Measurements from ENCODE around the gene LIME1.

LIME1 gene, protein sequence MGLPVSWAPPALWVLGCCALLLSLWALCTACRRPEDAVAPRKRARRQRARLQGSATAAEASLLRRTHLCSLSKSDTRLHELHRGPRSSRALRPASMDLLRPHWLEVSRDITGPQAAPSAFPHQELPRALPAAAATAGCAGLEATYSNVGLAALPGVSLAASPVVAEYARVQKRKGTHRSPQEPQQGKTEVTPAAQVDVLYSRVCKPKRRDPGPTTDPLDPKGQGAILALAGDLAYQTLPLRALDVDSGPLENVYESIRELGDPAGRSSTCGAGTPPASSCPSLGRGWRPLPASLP

GRCh38 chr20:63735859-63736718 lies at the start of gene LIME1:
LIME1 (plus strand) TSS chr20:63736664; CDS start chr20:63737550, 886 bp downstream.
- DNase-seq, result no peak

DNA sequence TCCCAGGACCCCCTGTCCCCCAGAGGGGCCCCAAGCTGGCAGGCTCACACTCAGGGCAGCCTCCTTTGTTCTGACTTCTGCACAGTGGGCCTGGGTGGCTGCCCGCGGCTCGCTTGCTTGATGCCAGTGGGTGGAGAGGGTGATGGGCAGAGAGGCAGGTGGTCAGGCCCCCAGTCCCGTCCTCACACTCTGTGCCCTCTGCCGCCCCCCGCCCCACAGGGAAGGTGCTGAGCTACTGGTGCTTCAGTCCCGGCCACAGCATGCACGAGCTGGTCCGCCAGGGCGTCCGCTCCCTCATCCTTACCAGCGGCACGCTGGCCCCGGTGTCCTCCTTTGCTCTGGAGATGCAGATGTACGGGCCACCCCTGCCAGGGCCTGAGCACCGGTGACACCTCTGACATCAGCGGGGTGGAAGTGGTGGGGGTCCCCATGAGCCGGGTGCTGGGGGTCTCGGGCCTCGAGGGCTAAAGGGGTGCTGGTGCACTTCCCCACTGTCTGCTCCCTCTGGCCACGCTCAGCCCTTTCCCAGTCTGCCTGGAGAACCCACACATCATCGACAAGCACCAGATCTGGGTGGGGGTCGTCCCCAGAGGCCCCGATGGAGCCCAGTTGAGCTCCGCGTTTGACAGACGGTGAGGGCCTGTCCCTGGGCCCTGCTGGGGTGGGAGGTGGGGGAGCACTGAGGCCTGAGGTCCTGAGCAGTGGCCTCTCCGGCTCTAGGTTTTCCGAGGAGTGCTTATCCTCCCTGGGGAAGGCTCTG lies 48.9 kb upstream of the LIME1 start:
- no peak for DNase-seq

DNA sequence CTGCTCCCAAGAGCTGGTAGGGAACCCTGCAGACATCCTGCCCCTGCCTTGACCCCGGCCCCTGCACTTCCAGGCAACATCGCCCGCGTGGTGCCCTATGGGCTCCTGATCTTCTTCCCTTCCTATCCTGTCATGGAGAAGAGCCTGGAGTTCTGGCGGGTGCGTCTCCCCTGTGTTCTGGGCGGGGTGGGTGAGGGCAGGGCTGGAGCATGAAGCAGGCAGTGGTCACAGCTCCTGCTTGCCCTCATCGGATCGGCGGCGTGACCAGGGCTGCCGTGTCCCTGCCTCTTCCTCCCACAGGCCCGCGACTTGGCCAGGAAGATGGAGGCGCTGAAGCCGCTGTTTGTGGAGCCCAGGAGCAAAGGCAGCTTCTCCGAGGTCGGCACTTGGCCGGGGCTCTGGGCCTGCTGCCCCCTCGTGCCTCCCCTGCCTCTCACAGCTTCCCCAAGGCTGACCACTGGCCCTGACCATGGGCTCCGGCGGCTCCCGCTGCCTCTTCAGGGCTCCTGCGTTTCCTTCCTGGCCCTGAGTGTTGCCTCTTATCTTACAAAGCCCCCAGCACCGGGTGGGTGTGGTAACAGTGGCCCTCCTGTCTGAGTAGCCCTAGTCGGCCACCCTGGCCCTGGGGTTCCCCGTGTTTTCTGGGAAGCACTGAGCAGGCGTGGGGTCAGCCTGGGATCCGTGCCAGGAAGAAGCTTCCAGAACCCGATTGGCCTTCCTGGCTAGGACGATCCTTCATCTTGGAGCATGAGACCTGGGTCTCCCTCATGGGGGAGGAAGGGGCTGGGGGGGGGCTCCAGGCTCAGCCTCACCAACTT lies 48.0 kb upstream of the LIME1 start:
- peak; percentile 27 for DNase-seq

GRCh38 chr20:63689046-63690002 lies 47.1 kb upstream of the LIME1 start:
- peak; percentile 40 for DNase-seq

DNA sequence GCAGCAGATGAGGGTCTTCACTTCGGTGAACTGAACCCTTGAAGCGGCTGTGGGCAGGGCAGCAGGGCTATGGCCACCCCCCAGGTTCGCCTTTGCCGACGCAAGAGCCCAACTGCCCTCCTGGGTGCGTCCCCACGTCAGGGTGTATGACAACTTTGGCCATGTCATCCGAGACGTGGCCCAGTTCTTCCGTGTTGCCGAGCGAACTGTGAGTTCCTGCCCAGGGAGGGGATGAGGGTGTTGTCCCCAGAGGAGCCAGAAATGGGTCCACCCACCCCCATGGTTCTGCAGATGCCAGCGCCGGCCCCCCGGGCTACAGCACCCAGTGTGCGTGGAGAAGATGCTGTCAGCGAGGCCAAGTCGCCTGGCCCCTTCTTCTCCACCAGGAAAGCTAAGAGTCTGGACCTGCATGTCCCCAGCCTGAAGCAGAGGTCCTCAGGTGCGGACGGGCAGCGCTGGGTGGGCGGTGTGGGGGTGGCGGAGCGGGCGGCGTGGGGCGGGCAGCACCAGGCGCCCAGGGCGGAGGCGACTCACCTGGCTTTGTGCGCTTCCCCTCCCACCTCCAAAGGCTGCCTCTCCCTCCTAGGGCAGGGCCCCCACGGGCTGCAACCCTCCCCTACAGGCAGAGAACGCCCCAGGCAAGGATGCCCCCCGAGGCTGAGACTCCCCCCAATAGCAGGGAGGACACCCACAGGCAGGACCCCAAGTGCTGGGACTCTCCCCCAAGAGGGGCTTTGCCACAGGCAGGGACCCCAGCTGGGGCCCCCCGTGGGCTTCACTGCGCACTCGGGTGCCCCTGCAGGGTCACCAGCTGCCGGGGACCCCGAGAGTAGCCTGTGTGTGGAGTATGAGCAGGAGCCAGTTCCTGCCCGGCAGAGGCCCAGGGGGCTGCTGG lies 46.2 kb upstream of the LIME1 start:
- peak; percentile 26 for DNase-seq

DNA sequence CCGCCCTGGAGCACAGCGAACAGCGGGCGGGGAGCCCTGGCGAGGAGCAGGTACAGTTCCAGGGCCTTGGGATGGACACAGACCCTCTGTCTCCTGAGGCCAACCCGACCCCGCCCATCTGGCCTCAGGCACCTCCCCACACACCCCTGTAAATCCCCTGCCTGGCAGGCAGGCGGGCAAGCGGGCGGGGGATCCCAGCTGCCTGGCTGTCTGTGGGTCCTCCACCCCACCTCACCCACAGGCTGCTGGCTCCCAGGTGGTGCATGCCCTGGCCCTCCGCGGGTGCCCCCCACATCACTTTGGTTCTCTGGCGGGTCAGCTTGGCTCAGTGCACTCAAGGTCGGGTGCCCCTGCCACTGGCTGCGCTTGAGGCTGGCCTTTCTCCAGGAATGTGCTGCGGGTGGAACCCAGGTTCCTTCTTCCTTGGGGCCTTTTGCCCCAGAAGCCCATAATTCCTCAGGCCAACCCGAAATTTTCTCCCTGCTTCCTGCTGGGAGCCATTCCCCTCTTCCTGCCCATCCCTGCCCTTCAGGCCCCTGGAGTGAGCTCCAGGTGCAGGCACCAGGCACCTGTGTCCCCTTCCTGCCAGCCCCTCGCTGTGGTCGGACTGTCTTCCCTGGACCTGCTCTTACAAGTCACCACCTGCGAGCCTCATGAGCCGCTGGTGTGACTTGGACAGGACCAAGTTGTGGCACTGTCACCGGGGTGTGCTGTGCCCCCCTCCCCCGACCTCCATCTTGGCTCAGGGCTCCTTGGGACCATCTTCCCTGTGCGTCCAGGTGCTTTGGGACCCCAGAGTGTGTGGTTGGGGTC lies 45.4 kb upstream of the LIME1 start:
- peak; percentile 42 for DNase-seq

GRCh38 chr20:63691711-63692435 lies 44.6 kb upstream of the LIME1 start:
- DNase-seq, result peak; percentile 30

GRCh38 chr20:63692436-63693082 lies 43.9 kb upstream of the LIME1 start:
- DNase-seq, result peak; percentile 47

GRCh38 chr20:63693083-63693732 lies 43.3 kb upstream of the LIME1 start:
- DNase-seq, result no peak

DNA sequence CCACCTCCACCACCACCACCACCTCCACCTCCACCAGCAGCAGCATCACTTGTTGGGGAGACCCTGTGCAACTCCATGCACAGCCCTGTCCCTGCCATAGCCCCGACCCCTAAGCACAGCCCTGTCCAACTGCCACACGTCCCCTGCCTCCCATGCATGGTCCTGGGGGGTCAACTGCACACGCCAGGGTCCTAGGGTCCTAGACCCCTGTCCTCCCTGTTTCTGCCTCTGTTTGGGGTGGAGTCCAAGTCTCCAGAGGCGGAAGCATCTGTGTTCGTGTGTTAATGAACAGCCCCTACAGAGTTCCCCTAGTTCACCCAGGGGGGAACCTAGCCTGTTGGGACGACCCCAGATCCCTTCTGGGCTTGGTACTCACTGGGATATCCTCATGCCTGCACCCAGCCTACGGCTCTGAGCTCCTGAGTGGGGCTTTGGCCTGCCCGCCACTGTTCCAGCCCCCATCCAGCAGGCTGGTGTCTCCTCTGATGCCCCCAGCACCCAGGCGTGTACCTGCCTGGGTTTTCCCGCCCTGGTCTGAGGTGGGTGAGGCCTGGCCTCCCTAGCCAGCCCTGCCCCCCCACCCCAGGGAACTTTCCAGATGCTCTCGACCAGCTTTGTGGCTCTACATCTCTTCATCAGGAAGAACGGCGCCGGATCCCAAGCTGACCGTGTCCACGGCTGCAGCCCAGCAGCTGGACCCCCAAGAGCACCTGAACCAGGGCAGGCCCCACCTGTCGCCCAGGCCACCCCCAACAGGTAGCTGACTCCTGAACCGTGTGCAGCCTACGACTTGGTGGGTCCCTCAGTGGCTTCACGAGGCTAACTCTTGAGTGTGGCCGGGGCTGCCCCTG lies 42.5 kb upstream of the LIME1 start:
- DNase-seq, result peak; percentile 28

GRCh38 chr20:63694584-63695423 lies 41.7 kb upstream of the LIME1 start:
- peak; percentile 37 for DNase-seq

DNA sequence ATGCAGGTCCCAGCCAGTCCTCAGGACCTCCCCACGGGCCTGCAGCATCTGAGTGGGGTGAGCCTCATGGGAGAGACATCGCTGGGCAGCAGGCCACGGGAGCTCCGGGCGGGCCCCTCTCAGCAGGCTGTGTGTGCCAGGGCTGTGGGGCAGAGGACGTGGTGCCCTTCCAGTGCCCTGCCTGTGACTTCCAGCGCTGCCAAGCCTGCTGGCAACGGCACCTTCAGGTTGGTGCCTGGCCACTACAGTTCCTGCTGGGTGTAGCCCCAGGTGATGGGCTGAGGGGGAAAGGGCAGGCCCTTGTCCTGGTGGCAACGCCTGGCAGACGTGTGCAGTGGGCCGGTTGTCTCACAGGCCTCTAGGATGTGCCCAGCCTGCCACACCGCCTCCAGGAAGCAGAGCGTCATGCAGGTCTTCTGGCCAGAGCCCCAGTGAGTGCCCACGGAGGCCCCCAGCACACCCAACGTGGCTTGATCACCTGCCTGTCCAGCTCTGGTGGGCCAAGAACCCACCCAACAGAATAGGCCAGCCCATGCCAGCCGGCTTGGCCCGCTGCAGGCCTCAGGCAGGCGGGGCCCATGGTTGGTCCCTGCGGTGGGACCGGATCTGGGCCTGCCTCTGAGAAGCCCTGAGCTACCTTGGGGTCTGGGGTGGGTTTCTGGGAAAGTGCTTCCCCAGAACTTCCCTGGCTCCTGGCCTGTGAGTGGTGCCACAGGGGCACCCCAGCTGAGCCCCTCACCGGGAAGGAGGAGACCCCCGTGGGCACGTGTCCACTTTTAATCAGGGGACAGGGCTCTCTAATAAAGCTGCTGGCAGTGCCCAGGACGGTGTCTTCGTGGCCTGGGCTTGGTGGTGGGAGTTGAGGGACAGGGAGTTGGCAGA lies 40.8 kb upstream of the LIME1 start:
- peak; percentile 27 for DNase-seq

GRCh38 chr20:63696306-63696627 lies 40.2 kb upstream of the LIME1 start:
- peak; percentile 46 for DNase-seq

- no peak for DNase-seq
Measured at GRCh38 chr20:63696628-63697356, 39.7 kb upstream of the LIME1 start, which contains the start of gene TNFRSF6B. TNFRSF6B (plus strand) TSS chr20:63696652; CDS start chr20:63696768, 116 bp downstream.

All from left hindlimb (tissue), 1 donor.